HL-60/S4 treated with phorbol 12-myristate 13-acetate at 8.2 ng/mL for 4 days and 3 days (cell line): ENCODE results near the gene TMEM183A.
"Not testable (repeated sequence)": the region's sequence is repeated elsewhere in the genome, so short reads cannot be mapped to it uniquely, and the experiment has no call there.

Experiments
- in situ Hi-C: fragments of 300-500 bp; cut with MboI; formaldehyde crosslinking; loops from 2 replicates; pipeline ENCODE4 v1.15.0; 2022; ENCODE audit warnings: low sequenced_read_pairs

Gene TMEM183A

GRCh38 chr1:202987255-202987654, 19.9 kb upstream of the TMEM183A start:
- in situ Hi-C loops = loop anchor here (25.0 kb wide), 1 partner anchor 225 kb away; no protein-coding TSS in a partner anchor

GRCh38 chr1:202987922-202988583, 19.1 kb upstream of the TMEM183A start:
- in situ Hi-C loops = loop anchor here (25.0 kb wide), 1 partner anchor 226 kb away; no protein-coding TSS in a partner anchor

DNA sequence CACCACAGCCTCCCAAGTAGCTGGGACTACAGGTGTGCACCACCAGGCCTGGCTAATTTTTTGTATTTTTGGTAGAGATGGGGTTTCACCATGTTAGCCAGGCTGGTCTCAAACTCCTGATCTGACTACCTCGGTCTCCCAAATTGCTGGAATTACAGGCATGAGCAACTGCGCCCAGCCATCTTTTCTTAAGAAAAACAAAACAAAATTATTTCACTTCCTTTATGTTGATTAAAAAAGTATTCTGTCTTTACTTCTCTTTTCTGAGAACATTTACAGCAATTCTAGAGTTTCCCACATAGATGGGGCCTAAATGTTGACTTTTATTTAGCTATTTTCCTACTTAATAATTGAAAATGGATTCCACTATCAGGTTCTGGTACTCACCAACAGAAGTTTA, 17.3 kb upstream of the TMEM183A start:
- in situ Hi-C loops = loop anchor here (10.0 to 25.0 kb wide), 2 partner anchors 65 to 228 kb away; partner anchors contain the start of gene KLHL12

GRCh38 chr1:202991112-202991511, 16.1 kb upstream of the TMEM183A start:
- in situ Hi-C loops = loop anchor here (10.0 to 25.0 kb wide), 2 partner anchors 66 to 229 kb away; partner anchors contain the start of gene KLHL12

- in situ Hi-C loops = loop anchor here (10.0 to 25.0 kb wide), 2 partner anchors 70 to 232 kb away; partner anchors contain the start of gene KLHL12
Measured at GRCh38 chr1:202994756-202995155, 12.4 kb upstream of the TMEM183A start.

DNA sequence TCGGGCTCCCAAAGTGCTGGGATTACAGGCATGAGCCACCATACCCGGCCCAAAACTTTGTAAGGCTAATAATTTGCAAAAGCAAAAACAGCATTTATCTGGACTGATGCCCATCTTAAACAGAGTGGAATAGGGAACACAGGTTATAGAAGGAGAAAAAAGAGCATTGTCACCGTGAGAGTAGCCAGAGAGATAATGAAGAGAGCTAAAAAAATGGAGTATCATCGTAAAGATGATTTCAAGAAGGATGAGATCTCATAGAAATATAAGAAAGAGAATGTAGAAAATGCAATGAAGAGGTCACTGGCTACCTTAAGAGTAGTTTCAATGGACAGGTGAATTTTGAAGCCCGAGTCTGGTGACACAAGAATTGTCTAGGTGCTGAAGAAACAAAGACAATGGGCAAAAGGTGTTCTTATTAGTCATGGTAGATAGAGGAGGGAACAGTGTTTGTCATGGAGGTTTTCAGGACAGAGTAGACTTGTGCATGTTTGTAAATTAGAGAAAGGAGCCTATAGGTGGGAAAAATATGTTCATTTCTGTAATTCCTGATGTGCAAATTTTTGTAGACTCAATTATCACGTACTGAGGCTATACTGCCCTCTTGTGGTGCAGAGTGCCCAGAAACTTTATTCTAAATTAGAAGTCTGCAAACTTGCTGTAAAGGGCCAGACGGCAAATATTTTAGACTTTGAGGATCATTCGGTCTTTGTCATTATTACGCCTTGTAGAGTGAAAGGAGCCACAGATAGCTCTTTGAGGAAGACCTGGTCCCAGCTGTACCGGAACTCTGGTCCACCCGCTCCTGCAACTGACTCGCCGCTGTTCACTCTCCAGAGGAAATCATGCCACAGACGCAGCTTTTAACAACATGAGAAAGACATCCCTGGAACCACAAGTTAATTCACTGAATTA, 8.1 kb upstream of the TMEM183A start:
- in situ Hi-C loops = loop anchor here (10.0 to 25.0 kb wide), 2 partner anchors 74 to 237 kb away; partner anchors contain the start of gene KLHL12

- in situ Hi-C loops = no loop called here
Measured at GRCh38 chr1:203000217-203000944, 6.8 kb upstream of the TMEM183A start.

- in situ Hi-C loops = no loop called here
Measured at GRCh38 chr1:203001986-203002385, 5.2 kb upstream of the TMEM183A start.

DNA sequence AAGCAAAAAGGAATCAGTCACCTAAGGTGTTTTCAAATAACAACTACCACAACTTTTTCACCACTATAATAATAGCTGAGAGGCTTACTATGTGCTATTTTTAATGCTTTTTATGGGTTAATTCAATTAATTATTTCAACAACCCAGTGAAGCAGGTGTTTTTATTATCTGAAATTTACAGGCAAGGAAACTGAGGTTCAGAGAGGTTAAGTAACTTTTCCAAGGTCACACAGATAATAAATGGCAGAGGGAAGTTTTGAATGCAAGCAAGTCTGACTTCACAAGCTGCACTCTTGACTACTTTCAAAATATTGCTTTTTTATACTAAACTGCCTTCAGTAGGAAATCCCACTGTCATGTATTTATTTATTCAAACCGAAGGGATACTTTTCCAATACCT, 4.2 kb upstream of the TMEM183A start:
- in situ Hi-C loops = no loop called here

GRCh38 chr1:203005395-203006142, 1.6 kb upstream of the TMEM183A start:
- in situ Hi-C loops = not testable (repeated sequence)

DNA sequence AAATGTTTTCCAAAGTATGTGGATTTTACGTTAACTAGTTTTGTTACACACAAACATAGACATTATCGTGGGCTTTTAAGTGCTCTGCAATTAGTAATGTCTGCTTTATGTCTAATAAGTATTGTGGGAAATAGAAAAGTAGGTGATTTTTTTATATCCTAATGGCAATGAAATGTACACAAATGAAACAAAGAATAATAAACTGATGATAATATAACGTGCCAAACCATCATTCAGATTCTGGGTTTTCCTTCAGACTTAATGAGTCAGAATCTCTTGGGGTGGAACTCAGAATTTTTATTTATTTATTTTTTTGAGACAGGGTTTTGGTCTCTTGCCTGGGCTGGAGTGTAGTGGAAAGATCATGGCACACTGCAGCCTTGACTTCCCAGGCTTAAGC, 2.0 kb downstream of the TMEM183A start:
- in situ Hi-C loops = no loop called here

DNA sequence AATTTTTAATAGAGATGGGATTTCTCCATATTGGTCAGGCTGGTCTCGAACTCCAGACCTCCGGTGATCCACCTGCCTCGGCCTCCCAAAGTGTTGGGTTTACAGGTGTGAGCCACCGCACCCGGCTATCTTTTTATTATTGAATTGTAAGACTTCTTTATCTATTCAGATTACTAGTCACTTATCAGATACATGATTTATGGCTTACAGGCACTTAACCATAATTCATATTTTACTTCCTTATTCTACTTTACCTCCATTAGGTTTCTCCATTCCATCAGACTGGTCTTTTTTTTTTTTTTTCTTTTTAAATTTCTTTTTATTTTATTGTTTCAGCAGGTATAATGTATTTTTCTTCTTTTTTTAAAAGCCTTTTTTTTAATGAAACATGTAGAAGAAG, 4.4 kb downstream of the TMEM183A start:
- in situ Hi-C loops = loop anchor here (10.0 kb wide), 2 partner anchors 1283 to 1323 kb away; no protein-coding TSS in a partner anchor

DNA sequence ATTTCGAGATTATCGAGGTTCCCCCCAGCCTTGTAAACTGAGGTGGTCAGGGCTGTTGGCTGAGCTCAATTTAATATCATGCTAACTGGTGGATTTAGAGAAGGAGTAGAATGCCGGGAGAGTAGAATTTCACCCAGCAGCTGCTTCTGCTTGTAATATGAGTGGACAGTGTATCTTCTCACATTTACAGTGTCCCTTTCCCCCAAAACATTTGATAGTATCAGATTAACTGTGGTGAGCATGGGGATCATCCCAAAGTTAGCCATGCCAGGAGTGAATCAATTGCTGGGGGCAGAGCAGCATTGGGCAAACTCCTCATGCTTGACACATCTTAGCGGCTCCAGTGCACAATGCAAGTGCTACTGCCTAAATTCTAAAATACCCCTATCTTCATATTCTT, 9.9 kb downstream of the TMEM183A start:
- in situ Hi-C loops = loop anchor here (10.0 kb wide), 2 partner anchors 1278 to 1318 kb away; no protein-coding TSS in a partner anchor

GRCh38 chr1:203017692-203018091, 10.5 kb downstream of the TMEM183A start:
- in situ Hi-C loops = loop anchor here (10.0 kb wide), 2 partner anchors 1277 to 1317 kb away; no protein-coding TSS in a partner anchor

DNA sequence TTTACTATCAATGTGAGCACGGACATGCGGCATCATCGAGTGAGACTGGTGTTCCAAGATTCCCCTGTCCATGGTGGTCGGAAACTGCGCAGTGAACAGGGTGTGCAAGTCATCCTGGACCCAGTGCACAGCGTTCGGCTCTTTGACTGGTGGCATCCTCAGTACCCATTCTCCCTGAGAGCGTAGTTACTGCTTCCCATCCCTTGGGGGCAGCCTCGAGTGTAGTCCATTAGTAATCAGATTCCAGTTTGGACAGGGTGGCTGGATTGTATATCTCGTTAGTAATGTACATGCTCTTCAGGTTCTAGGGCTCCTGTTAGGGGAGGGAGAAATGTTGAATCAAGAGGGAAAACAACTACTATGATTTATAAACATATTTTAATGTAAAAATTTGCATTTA, 15.7 kb downstream of the TMEM183A start:
- in situ Hi-C loops = not testable (repeated sequence)

DNA sequence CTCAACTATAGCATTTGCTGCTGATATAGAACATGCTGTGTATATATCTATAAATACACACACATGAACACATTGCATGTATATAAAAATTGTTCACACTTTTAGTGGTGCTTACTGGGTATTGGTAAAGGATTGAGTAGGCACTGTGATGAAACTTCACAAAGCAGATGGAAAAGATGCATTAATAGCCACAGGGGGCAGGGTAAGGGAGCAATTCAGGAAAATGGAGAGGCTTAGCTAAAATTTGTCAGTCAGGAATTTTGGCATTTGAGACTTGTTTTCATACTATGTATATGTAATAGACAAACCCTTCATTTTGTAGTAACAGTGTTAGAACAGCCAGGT, 18.5 kb downstream of the TMEM183A start:
- in situ Hi-C loops = loop anchor here (25.0 kb wide), 1 partner anchor 462 kb away; the partner anchor contains the start of genes OPTC and PRELP

GRCh38 chr1:203026031-203026665, 19.0 kb downstream of the TMEM183A start, which contains the start of gene PPFIA4:
PPFIA4 (plus strand) TSS chr1:203026491; CDS start chr1:203039009, 12,518 bp downstream.
- in situ Hi-C loops = loop anchor here (25.0 kb wide), 1 partner anchor 461 kb away; the partner anchor contains the start of genes OPTC and PRELP

- in situ Hi-C loops = loop anchor here (25.0 kb wide), 1 partner anchor 460 kb away; the partner anchor contains the start of genes OPTC and PRELP
Measured at GRCh38 chr1:203026666-203027663, 19.8 kb downstream of the TMEM183A start.
